ENCODE measurements around the gene CPE. TPM values are rescaled to one million over a fixed set of nuclear protein-coding genes. Genes with fewer than 3 reads are reported as not detected.
A peak's percentile ranks its signal among the peaks of the same experiment; 100 is the strongest.

Gene CPE
- polyA plus RNA-seq, 1 of the 3 experiments (the other 2 are of a cell fraction) = 18.2 TPM

DNA sequence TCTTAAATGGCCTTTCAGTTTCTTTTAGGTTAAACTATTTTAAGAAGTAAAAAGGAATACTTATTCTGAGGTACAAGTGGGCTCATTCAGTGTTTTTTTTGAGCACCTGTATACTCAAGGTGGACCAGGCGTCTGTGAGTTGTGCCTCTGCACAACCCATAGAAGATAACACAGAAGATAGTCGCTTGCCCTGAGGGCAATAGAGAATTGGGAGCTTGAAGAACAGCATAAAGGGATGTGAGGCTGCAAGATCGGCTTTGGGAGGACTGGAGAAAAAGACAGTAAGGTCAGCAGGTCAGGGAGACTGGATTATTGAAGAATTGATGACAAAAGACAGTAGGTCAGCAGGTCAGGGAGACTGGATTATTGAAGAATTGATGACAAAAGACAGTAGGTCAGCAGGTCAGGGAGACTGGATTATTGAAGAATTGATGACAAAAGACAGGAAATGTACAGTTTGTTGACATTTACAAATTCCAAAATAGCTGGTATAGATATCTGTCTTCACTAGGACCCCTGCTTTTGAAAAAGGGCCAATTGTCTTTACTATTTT is 3.1 kb downstream of the CPE start:
- no peak for DNase-seq
- no peak overlapping the region for H3K4me3 ChIP-seq (ENCODE audit: low read depth in 2 of 2, low read length in 1 of 2)
- CTCF ChIA-PET = interaction anchor here (1.1 to 2.4 kb wide), 3 partner anchors 20 to 26 kb away, joined by 3 to 9 read pairs (median 3); no protein-coding TSS in a partner anchor
- no peak overlapping the region for H3K4me2 ChIP-seq
- no peaks in the 10 kb centered on the region for H3K79me2 ChIP-seq (ENCODE audit: insufficient read depth)
- 0 out of 4 replicates have a peak overlapping the region, but pooled peaks of 1 of the 2 experiments have one; percentile 22 for H3K27ac ChIP-seq (ENCODE audit: low read depth in 2 of 2, low read length in 1 of 2)
- H3F3A ChIP-seq (replicated peaks; ENCODE audit: insufficient read depth) = no peaks in the 10 kb centered on the region
- H3K27me3 ChIP-seq (ENCODE audit: insufficient read depth) = no peaks in the 10 kb centered on the region; the same call in 1 of the 2 replicates
- H3K4me1 ChIP-seq (ENCODE audit: control insufficient read depth in 1 of 2, insufficient read depth in 2 of 2, low read depth in 1 of 2, low read length in 1 of 2) = peaks cover 12 to 25% of the 10 kb centered on the region in 2 experiments; a peak in 3 of 4 replicates
- H4K20me1 ChIP-seq (ENCODE audit: insufficient read depth) = no peaks in the 10 kb centered on the region
- no peaks in the 10 kb centered on the region for H3K9me2 ChIP-seq
- H3K36me3 ChIP-seq (replicated peaks in 1 of 2; ENCODE audit: control insufficient read depth in 1 of 2, insufficient read depth in 2 of 2, low read length in 1 of 2) = no peaks in the 10 kb centered on the region
- H3K9me3 ChIP-seq = no peaks in the 10 kb centered on the region
- POLR2A ChIA-PET = no interaction called here
- TF ChIP-seq GATA2 (CRISPR knock-in tag; IDR thresholded peaks at IDR 0.05) (peak; percentile 50; the same call in 1 of the 2 replicates), ELF1 (IDR thresholded peaks at IDR 0.05) (no peak), SIN3A (IDR thresholded peaks at IDR 0.05; ENCODE audit: borderline replicate concordance, low read depth, low read length) (no peak), TCF12 (IDR thresholded peaks at IDR 0.05) (no peak)
- TF ChIP-seq, protein P1, sequence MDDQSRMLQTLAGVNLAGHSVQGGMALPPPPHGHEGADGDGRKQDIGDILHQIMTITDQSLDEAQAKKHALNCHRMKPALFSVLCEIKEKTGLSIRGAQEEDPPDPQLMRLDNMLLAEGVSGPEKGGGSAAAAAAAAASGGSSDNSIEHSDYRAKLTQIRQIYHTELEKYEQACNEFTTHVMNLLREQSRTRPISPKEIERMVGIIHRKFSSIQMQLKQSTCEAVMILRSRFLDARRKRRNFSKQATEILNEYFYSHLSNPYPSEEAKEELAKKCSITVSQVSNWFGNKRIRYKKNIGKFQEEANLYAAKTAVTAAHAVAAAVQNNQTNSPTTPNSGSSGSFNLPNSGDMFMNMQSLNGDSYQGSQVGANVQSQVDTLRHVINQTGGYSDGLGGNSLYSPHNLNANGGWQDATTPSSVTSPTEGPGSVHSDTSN (IDR thresholded peaks at IDR 0.05) = no peak
- no peak overlapping the region for H3K9ac ChIP-seq
- 39% methylated on average over 3 of the region's 3 CpGs for WGBS (ENCODE audit: low lambda C conversion rate)
- no peak overlapping the region for H2AFZ ChIP-seq (ENCODE audit: low read depth)

DNA sequence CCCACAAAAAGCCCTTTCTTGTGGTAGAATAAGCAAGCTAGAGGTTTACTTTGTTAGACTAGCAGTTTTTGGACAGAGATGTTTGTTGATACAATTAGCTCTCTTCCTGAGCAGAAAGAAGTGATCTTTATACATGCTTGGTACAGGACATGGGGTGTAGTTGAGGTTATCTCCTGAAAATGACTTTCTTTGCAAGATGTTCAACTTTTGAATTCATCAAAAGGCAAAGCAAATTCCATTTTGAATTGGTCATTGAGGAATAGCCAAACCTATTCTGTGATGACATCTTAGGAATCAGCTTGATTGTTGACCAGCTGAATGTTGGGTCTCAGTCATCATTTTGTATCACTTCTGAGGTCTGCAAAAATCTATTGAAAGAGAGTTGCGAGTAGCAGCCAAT is 3.8 kb downstream of the CPE start:
- WGBS (ENCODE audit: low lambda C conversion rate) = 60% methylated on average over 1 of the region's 1 CpG

DNA sequence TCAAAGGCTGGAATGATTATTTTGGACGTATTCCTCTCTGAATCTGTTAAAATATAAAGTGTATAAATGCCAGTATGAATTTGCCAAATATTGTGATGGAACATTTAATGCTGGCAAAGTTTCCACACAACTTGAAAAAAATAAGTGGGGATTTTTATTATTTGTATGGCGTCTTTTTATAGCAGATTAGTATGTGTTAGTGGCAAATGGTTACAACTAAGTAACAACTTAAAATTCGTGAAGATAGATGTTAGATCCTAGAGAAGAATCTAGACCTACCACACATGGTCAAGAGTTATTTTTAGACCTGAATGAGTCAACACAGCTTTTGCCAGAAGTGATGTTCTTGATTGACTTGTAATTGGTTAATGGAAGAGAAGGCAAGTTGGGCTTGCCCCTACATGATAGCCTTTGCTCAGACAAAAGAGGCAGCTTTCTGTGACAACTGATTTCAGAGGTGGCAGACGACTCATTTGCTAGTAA is 4.8 kb downstream of the CPE start:
- Histone ChIP-seq H2AFZ (ENCODE audit: low read depth) (no peak overlapping the region), H3K9ac (no peak overlapping the region), H3F3A (replicated peaks; ENCODE audit: insufficient read depth) (no peaks in the 10 kb centered on the region), H3K36me3 (replicated peaks in 1 of 2; ENCODE audit: control insufficient read depth in 1 of 2, insufficient read depth in 2 of 2, low read length in 1 of 2) (no peaks in the 10 kb centered on the region), H3K9me3 (no peaks in the 10 kb centered on the region), H3K27me3 (ENCODE audit: insufficient read depth) (no peaks in the 10 kb centered on the region; the same call in 1 of the 2 replicates), H3K9me2 (no peaks in the 10 kb centered on the region), H3K4me2 (no peak overlapping the region), H3K27ac (ENCODE audit: low read depth in 2 of 2, low read length in 1 of 2) (peak overlapping the region in 1 of 2 experiments; percentile 87; a peak in 2 of 4 replicates), H3K4me1 (ENCODE audit: control insufficient read depth in 1 of 2, insufficient read depth in 2 of 2, low read depth in 1 of 2, low read length in 1 of 2) (peaks cover 12 to 25% of the 10 kb centered on the region in 2 experiments; a peak in 3 of 4 replicates), H3K79me2 (ENCODE audit: insufficient read depth) (no peaks in the 10 kb centered on the region), H3K4me3 (ENCODE audit: low read depth in 2 of 2, low read length in 1 of 2) (no peak overlapping the region), H4K20me1 (ENCODE audit: insufficient read depth) (no peaks in the 10 kb centered on the region)
- POLR2A ChIA-PET = no interaction called here
- 54% methylated on average over 4 of the region's 4 CpGs for WGBS (ENCODE audit: low lambda C conversion rate)
- CTCF ChIA-PET = interaction anchor here (1.3 to 2.4 kb wide), 7 partner anchors 10 to 252 kb away, joined by 3 to 9 read pairs (median 4); no protein-coding TSS in a partner anchor
- no peak for DNase-seq
- no peak for TF ChIP-seq MXI1 (IDR thresholded peaks at IDR 0.05; ENCODE audit: low read depth, low read length)
- TF ChIP-seq MEF2A (IDR thresholded peaks at IDR 0.05; ENCODE audit: borderline replicate concordance, low read depth) = no peak
- TF ChIP-seq, protein P2, sequence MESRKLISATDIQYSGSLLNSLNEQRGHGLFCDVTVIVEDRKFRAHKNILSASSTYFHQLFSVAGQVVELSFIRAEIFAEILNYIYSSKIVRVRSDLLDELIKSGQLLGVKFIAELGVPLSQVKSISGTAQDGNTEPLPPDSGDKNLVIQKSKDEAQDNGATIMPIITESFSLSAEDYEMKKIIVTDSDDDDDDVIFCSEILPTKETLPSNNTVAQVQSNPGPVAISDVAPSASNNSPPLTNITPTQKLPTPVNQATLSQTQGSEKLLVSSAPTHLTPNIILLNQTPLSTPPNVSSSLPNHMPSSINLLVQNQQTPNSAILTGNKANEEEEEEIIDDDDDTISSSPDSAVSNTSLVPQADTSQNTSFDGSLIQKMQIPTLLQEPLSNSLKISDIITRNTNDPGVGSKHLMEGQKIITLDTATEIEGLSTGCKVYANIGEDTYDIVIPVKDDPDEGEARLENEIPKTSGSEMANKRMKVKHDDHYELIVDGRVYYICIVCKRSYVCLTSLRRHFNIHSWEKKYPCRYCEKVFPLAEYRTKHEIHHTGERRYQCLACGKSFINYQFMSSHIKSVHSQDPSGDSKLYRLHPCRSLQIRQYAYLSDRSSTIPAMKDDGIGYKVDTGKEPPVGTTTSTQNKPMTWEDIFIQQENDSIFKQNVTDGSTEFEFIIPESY (IDR thresholded peaks at IDR 0.05; ENCODE audit: borderline replicate concordance, low read depth) = no peak
- no peak for TF ChIP-seq RAD21 (IDR thresholded peaks at IDR 0.05; ENCODE audit: low read length)
- TF ChIP-seq NFIC (IDR thresholded peaks at IDR 0.05; ENCODE audit: borderline replicate concordance) = no peak
- TF ChIP-seq JUND (IDR thresholded peaks at IDR 0.05) = no peak
- no peak for TF ChIP-seq RCOR1 (IDR thresholded peaks at IDR 0.05; ENCODE audit: low read length)
- TF ChIP-seq YY1 (IDR thresholded peaks at IDR 0.05; ENCODE audit: low read depth) = no peak
- TF ChIP-seq TAF1 (IDR thresholded peaks at IDR 0.05; ENCODE audit: borderline replicate concordance, low read depth, low read length) = no peak
- TF ChIP-seq ELF1 (IDR thresholded peaks at IDR 0.05) = no peak
- TF ChIP-seq, protein P3, sequence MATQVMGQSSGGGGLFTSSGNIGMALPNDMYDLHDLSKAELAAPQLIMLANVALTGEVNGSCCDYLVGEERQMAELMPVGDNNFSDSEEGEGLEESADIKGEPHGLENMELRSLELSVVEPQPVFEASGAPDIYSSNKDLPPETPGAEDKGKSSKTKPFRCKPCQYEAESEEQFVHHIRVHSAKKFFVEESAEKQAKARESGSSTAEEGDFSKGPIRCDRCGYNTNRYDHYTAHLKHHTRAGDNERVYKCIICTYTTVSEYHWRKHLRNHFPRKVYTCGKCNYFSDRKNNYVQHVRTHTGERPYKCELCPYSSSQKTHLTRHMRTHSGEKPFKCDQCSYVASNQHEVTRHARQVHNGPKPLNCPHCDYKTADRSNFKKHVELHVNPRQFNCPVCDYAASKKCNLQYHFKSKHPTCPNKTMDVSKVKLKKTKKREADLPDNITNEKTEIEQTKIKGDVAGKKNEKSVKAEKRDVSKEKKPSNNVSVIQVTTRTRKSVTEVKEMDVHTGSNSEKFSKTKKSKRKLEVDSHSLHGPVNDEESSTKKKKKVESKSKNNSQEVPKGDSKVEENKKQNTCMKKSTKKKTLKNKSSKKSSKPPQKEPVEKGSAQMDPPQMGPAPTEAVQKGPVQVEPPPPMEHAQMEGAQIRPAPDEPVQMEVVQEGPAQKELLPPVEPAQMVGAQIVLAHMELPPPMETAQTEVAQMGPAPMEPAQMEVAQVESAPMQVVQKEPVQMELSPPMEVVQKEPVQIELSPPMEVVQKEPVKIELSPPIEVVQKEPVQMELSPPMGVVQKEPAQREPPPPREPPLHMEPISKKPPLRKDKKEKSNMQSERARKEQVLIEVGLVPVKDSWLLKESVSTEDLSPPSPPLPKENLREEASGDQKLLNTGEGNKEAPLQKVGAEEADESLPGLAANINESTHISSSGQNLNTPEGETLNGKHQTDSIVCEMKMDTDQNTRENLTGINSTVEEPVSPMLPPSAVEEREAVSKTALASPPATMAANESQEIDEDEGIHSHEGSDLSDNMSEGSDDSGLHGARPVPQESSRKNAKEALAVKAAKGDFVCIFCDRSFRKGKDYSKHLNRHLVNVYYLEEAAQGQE (IDR thresholded peaks at IDR 0.05; ENCODE audit: low read depth, low read length) = no peak

More for the DNA sequence above, 3.8 kb downstream of the CPE start:
- Histone ChIP-seq H4K20me1 (ENCODE audit: insufficient read depth) (no peaks in the 10 kb centered on the region), H3F3A (replicated peaks; ENCODE audit: insufficient read depth) (no peaks in the 10 kb centered on the region), H3K9me2 (no peaks in the 10 kb centered on the region), H3K4me3 (ENCODE audit: low read depth in 2 of 2, low read length in 1 of 2) (no peak overlapping the region), H3K9me3 (no peaks in the 10 kb centered on the region), H3K9ac (no peak overlapping the region), H3K27me3 (ENCODE audit: insufficient read depth) (no peaks in the 10 kb centered on the region; the same call in 1 of the 2 replicates), H3K36me3 (replicated peaks in 1 of 2; ENCODE audit: control insufficient read depth in 1 of 2, insufficient read depth in 2 of 2, low read length in 1 of 2) (no peaks in the 10 kb centered on the region), H3K4me2 (no peak overlapping the region), H2AFZ (ENCODE audit: low read depth) (no peak overlapping the region), H3K27ac (ENCODE audit: low read depth in 2 of 2, low read length in 1 of 2) (peak overlapping the region in 1 of 2 experiments; percentile 16; a peak in 2 of 4 replicates), H3K4me1 (ENCODE audit: control insufficient read depth in 1 of 2, insufficient read depth in 2 of 2, low read depth in 1 of 2, low read length in 1 of 2) (peaks cover 12 to 25% of the 10 kb centered on the region in 2 experiments; a peak in 3 of 4 replicates), H3K79me2 (ENCODE audit: insufficient read depth) (no peaks in the 10 kb centered on the region)
- CTCF ChIA-PET = interaction anchor here (1.2 to 2.4 kb wide), 2 partner anchors 21 to 27 kb away, joined by 3 to 9 read pairs; no protein-coding TSS in a partner anchor
- POLR2A ChIA-PET = no interaction called here
- no peak for TF ChIP-seq FOXJ3 (CRISPR knock-in tag; IDR thresholded peaks at IDR 0.05)
- DNase-seq = no peak
